HepG2 (cell line): Measurements from ENCODE around the gene FAM169A. TPM values are rescaled to one million over a fixed set of nuclear protein-coding genes. Genes with fewer than 3 reads are reported as not detected.

Experiments used
- BORCS8-MEF2B ChIP-seq: sonication (generic); formaldehyde crosslinking; IDR thresholded peaks from 2 replicates; pipeline ENCODE4 v1.8.0; 2022; ENCODE audit warnings: mild to moderate bottlenecking, missing genetic modification reagents
- CREB1 ChIP-seq, 2 experiments: fragments of 450-650 bp in 1 of 2; IDR thresholded peaks; 2 replicates each; pipeline ENCODE4 v1.6.1; 2016 to 2017; ENCODE audit warnings: control low read depth in 1 of 2, mild to moderate bottlenecking in 1 of 2, missing compliant biosample characterization in 1 of 2, missing genetic modification characterization in 1 of 2
- FOXO1 ChIP-seq: sonication (generic); formaldehyde crosslinking; IDR thresholded peaks from 2 replicates; pipeline ENCODE4 v1.4.0; 2020; ENCODE audit warnings: missing genetic modification reagents
- GATAD2A ChIP-seq: IDR thresholded peaks from 2 replicates; pipeline ENCODE4 v1.6.1; 2016
- IRF2 ChIP-seq: IDR thresholded peaks from 2 replicates; pipeline ENCODE4 v1.6.1; 2018; ENCODE audit warnings: missing genetic modification reagents, missing compliant biosample characterization
- MED1 ChIP-seq: sonication (generic); formaldehyde crosslinking; IDR thresholded peaks from 2 replicates; pipeline ENCODE4 v1.4.0; 2020; ENCODE audit warnings: missing genetic modification reagents
- MIXL1 ChIP-seq: IDR thresholded peaks from 2 replicates; pipeline ENCODE4 v1.6.1; 2016
- NR2C2 ChIP-seq: sonication (generic); formaldehyde crosslinking; IDR thresholded peaks from 2 replicates; pipeline ENCODE4 v1.4.0; 2020; ENCODE audit warnings: missing genetic modification reagents, mild to moderate bottlenecking, moderate library complexity, borderline replicate concordance
- RFXANK ChIP-seq: IDR thresholded peaks from 2 replicates; pipeline ENCODE4 v1.6.1; 2016
- SAP130 ChIP-seq: IDR thresholded peaks from 2 replicates; pipeline ENCODE4 v1.6.1; 2016; ENCODE audit warnings: low read depth
- STAG1 ChIP-seq: sonication (generic); formaldehyde crosslinking; IDR thresholded peaks from 2 replicates; pipeline ENCODE4 v1.4.0; 2020; ENCODE audit warnings: missing genetic modification reagents
- ZNF20 ChIP-seq: sonication (generic); formaldehyde crosslinking; IDR thresholded peaks from 2 replicates; pipeline ENCODE4 v1.4.0; 2020; ENCODE audit warnings: mild to moderate bottlenecking, moderate library complexity, missing genetic modification reagents
- ZNF205 ChIP-seq: IDR thresholded peaks from 2 replicates; pipeline ENCODE4 v1.6.1; 2018; ENCODE audit warnings: missing biosample characterization, missing genetic modification reagents
- ZNF33B ChIP-seq: sonication (generic); formaldehyde crosslinking; IDR thresholded peaks from 2 replicates; pipeline ENCODE4 v1.5.1; 2020; ENCODE audit warnings: mild to moderate bottlenecking, missing genetic modification reagents
- ZSCAN20 ChIP-seq: sonication (generic); formaldehyde crosslinking; IDR thresholded peaks from 2 replicates; pipeline ENCODE4 v1.4.0; 2020; ENCODE audit warnings: missing genetic modification reagents, mild to moderate bottlenecking, borderline replicate concordance
- polyA plus RNA-seq, 8 experiments: library from polyadenylated mRNA; depleted of rRNA in 3 of 8; stranded (reverse) in 7 of 8; unstranded in 1 of 8; fragments of >200 nt; fragmentation: Illumina TruSeq in 4 of 8; extraction: Trizol in 4 of 8; gene quantifications; 2 replicates each; pipeline versions ENCODE4 v1.2.1 to v1.2.3, GENCODE V29; 2011 to 2016; ENCODE audit warnings: low read depth in 4 of 8, missing spikeins in 1 of 8, mixed read lengths in 1 of 8; ENCODE audit not compliant: insufficient read depth in 1 of 8
- total RNA-seq, 5 experiments: library from RNA; depleted of rRNA; stranded (reverse); fragments of >200 nt; fragmentation: Illumina TruSeq; extraction: Trizol; gene quantifications; 2 replicates each; pipeline ENCODE4 v1.2.3, GENCODE V29; 2016; ENCODE audit warnings: low read depth in 1 of 5
- TF ChIP-seq, protein P1 (sequence below): sonication (generic); formaldehyde crosslinking; IDR thresholded peaks from 2 replicates; pipeline ENCODE4 v1.5.0; 2020; ENCODE audit warnings: mild to moderate bottlenecking, missing genetic modification reagents, moderate library complexity
- TF ChIP-seq, protein P2 (sequence below): sonication (generic); formaldehyde crosslinking; IDR thresholded peaks from 2 replicates; pipeline ENCODE4 v1.4.0; 2020; ENCODE audit warnings: low read depth, mild to moderate bottlenecking, missing genetic modification reagents
- TF ChIP-seq, protein P3 (sequence below): IDR thresholded peaks from 2 replicates; pipeline ENCODE4 v1.6.1; 2016; ENCODE audit warnings: mild to moderate bottlenecking
- TF ChIP-seq, protein P4 (sequence below): sonication (generic); formaldehyde crosslinking; IDR thresholded peaks from 2 replicates; pipeline ENCODE4 v1.4.0; 2020; ENCODE audit warnings: missing genetic modification reagents
- TF ChIP-seq, protein P5 (sequence below): IDR thresholded peaks from 2 replicates; pipeline ENCODE4 v1.6.1; 2018; ENCODE audit warnings: missing genetic modification reagents, mild to moderate bottlenecking, missing compliant biosample characterization
- TF ChIP-seq, protein P6 (sequence below): sonication (generic); formaldehyde crosslinking; IDR thresholded peaks from 2 replicates; pipeline ENCODE4 v1.4.0; 2020; ENCODE audit warnings: low read depth, mild to moderate bottlenecking, missing genetic modification reagents

Gene FAM169A
- total and polyA plus RNA-seq, 2 of the 13 experiments (the other 11 are each of a cell fraction or from before 2014, with no cell fraction given) = 21.1 to 110 TPM

DNA sequence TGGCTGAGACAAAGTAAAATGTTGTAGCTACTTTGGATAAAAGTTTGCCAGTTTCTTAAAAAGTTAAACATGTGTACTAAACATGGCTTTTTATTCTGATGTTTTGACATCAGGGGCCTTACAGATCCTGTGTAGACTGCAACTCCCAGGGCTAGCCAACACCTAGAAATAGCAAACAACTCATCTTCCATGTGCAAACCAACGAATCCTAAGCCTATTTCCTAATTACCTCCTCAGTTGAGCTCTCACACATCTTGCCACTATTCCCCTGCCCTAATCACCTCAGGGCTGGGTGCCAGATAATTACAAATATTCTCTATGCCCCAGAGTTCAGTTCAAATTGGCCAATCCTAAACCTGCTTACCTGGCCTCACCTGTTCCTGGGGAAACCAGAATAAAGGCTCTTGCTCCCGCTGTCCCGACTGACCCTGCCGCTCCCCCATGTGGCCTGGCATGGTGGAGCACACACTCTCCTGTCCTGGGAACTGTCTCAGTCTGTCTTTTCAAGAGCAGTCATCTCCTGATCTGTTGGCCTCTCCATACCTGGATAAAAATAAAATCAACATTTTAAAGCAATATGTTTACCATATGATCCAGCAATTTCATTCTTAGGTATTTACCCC lies 37.1 kb upstream of the FAM169A start (continued):
- TF ChIP-seq, protein P1, sequence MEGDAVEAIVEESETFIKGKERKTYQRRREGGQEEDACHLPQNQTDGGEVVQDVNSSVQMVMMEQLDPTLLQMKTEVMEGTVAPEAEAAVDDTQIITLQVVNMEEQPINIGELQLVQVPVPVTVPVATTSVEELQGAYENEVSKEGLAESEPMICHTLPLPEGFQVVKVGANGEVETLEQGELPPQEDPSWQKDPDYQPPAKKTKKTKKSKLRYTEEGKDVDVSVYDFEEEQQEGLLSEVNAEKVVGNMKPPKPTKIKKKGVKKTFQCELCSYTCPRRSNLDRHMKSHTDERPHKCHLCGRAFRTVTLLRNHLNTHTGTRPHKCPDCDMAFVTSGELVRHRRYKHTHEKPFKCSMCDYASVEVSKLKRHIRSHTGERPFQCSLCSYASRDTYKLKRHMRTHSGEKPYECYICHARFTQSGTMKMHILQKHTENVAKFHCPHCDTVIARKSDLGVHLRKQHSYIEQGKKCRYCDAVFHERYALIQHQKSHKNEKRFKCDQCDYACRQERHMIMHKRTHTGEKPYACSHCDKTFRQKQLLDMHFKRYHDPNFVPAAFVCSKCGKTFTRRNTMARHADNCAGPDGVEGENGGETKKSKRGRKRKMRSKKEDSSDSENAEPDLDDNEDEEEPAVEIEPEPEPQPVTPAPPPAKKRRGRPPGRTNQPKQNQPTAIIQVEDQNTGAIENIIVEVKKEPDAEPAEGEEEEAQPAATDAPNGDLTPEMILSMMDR = peak; percentile 95
- peak; percentile 57; the same call in 1 of the 2 replicates for TF ChIP-seq SAP130 (CRISPR knock-in tag)
- TF ChIP-seq, protein P2, sequence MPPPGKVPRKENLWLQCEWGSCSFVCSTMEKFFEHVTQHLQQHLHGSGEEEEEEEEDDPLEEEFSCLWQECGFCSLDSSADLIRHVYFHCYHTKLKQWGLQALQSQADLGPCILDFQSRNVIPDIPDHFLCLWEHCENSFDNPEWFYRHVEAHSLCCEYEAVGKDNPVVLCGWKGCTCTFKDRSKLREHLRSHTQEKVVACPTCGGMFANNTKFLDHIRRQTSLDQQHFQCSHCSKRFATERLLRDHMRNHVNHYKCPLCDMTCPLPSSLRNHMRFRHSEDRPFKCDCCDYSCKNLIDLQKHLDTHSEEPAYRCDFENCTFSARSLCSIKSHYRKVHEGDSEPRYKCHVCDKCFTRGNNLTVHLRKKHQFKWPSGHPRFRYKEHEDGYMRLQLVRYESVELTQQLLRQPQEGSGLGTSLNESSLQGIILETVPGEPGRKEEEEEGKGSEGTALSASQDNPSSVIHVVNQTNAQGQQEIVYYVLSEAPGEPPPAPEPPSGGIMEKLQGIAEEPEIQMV (CRISPR knock-in tag) = 0 out of 2 replicates have a peak, but pooled peaks have one; percentile 55
- peak; percentile 26; the same call in 1 of the 2 replicates for TF ChIP-seq FOXO1 (CRISPR knock-in tag)
- peak; percentile 51; the same call in 1 of the 2 replicates for TF ChIP-seq IRF2 (CRISPR knock-in tag)
- TF ChIP-seq ZNF33B (CRISPR knock-in tag) = no peak
- TF ChIP-seq, protein P3, sequence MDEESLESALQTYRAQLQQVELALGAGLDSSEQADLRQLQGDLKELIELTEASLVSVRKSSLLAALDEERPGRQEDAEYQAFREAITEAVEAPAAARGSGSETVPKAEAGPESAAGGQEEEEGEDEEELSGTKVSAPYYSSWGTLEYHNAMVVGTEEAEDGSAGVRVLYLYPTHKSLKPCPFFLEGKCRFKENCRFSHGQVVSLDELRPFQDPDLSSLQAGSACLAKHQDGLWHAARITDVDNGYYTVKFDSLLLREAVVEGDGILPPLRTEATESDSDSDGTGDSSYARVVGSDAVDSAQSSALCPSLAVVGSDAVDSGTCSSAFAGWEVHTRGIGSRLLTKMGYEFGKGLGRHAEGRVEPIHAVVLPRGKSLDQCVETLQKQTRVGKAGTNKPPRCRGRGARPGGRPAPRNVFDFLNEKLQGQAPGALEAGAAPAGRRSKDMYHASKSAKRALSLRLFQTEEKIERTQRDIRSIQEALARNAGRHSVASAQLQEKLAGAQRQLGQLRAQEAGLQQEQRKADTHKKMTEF (CRISPR knock-in tag) = peak; percentile 59
- TF ChIP-seq, protein P4, sequence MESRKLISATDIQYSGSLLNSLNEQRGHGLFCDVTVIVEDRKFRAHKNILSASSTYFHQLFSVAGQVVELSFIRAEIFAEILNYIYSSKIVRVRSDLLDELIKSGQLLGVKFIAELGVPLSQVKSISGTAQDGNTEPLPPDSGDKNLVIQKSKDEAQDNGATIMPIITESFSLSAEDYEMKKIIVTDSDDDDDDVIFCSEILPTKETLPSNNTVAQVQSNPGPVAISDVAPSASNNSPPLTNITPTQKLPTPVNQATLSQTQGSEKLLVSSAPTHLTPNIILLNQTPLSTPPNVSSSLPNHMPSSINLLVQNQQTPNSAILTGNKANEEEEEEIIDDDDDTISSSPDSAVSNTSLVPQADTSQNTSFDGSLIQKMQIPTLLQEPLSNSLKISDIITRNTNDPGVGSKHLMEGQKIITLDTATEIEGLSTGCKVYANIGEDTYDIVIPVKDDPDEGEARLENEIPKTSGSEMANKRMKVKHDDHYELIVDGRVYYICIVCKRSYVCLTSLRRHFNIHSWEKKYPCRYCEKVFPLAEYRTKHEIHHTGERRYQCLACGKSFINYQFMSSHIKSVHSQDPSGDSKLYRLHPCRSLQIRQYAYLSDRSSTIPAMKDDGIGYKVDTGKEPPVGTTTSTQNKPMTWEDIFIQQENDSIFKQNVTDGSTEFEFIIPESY (CRISPR knock-in tag) = 0 out of 2 replicates have a peak, but pooled peaks have one; percentile 16
- peak; percentile 70 for TF ChIP-seq GATAD2A (CRISPR knock-in tag)
- peak; percentile 26; the same call in 1 of the 2 replicates for TF ChIP-seq NR2C2 (CRISPR knock-in tag)
- TF ChIP-seq MIXL1 (CRISPR knock-in tag) = peak; percentile 29; the same call in 1 of the 2 replicates
- no peak for TF ChIP-seq ZNF205
- TF ChIP-seq ZNF20 (CRISPR knock-in tag) = no peak
- TF ChIP-seq RFXANK = peak; percentile 99
- no peak for TF ChIP-seq CREB1 (IDR thresholded peaks at IDR 0.05)
- TF ChIP-seq CREB1 (CRISPR knock-in tag; IDR thresholded peaks at IDR 0.05) = peak; percentile 76
- TF ChIP-seq STAG1 (CRISPR knock-in tag) = peak; percentile 97
- TF ChIP-seq, protein P5, sequence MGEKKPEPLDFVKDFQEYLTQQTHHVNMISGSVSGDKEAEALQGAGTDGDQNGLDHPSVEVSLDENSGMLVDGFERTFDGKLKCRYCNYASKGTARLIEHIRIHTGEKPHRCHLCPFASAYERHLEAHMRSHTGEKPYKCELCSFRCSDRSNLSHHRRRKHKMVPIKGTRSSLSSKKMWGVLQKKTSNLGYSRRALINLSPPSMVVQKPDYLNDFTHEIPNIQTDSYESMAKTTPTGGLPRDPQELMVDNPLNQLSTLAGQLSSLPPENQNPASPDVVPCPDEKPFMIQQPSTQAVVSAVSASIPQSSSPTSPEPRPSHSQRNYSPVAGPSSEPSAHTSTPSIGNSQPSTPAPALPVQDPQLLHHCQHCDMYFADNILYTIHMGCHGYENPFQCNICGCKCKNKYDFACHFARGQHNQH (CRISPR knock-in tag) = peak; percentile 42; the same call in 1 of the 2 replicates
- peak; percentile 62; the same call in 1 of the 2 replicates for TF ChIP-seq MED1 (CRISPR knock-in tag)
- TF ChIP-seq ZSCAN20 (CRISPR knock-in tag) = no peak
- 0 out of 2 replicates have a peak, but pooled peaks have one; percentile 41 for TF ChIP-seq BORCS8-MEF2B (CRISPR knock-in tag)
- TF ChIP-seq, protein P6, sequence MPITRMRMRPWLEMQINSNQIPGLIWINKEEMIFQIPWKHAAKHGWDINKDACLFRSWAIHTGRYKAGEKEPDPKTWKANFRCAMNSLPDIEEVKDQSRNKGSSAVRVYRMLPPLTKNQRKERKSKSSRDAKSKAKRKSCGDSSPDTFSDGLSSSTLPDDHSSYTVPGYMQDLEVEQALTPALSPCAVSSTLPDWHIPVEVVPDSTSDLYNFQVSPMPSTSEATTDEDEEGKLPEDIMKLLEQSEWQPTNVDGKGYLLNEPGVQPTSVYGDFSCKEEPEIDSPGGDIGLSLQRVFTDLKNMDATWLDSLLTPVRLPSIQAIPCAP (CRISPR knock-in tag) = no peak
